ENCODE data around the gene ARHGAP24.
"Not testable (repeated sequence)": the region's sequence is repeated elsewhere in the genome, so short reads cannot be mapped to it uniquely, and the experiment has no call there.

ARHGAP24 gene

DNA sequence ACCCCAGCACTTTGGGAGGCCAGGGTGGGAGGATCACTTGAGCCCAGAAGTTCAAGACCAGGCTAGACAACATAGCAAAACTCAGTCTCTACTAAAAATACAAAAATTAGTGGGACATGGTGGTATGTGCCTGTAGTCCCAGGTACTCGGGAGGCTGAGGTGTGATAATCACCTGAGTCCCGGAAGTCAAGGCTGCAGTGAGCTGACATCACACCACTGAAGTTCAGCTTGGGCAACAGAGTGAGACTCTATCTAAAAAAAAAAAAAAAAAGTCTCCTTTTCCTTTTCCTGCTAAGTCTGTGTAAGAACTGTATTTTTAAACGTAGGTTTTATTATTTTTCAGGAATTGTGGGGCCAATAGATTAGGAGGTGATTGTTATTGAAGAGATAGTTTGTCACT lies 356.7 kb downstream of the ARHGAP24 start:
- ChIA-PET CTCF (no interaction called here), POLR2A (no interaction called here)
- TF ChIP-seq, protein P1, sequence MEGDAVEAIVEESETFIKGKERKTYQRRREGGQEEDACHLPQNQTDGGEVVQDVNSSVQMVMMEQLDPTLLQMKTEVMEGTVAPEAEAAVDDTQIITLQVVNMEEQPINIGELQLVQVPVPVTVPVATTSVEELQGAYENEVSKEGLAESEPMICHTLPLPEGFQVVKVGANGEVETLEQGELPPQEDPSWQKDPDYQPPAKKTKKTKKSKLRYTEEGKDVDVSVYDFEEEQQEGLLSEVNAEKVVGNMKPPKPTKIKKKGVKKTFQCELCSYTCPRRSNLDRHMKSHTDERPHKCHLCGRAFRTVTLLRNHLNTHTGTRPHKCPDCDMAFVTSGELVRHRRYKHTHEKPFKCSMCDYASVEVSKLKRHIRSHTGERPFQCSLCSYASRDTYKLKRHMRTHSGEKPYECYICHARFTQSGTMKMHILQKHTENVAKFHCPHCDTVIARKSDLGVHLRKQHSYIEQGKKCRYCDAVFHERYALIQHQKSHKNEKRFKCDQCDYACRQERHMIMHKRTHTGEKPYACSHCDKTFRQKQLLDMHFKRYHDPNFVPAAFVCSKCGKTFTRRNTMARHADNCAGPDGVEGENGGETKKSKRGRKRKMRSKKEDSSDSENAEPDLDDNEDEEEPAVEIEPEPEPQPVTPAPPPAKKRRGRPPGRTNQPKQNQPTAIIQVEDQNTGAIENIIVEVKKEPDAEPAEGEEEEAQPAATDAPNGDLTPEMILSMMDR (IDR thresholded peaks at IDR 0.05; ENCODE audit: insufficient read depth, low read length, missing control alignments): no peak
- DNase-seq (ENCODE audit: low read depth, low spot score): no peak
- no peak overlapping the region for H3K4me3 ChIP-seq (ENCODE audit: low read depth, low read length)

- TF ChIP-seq, protein P1 (IDR thresholded peaks at IDR 0.05; ENCODE audit: insufficient read depth, low read length, missing control alignments): no peak
- ChIA-PET CTCF (no interaction called here), POLR2A (no interaction called here)
- DNase-seq (ENCODE audit: low read depth, low spot score): no peak
- H3K4me3 ChIP-seq (ENCODE audit: low read depth, low read length): no peak overlapping the region
These were observed 358.4 kb downstream of the ARHGAP24 start for GRCh38 chr4:85833302-85833701.

DNA sequence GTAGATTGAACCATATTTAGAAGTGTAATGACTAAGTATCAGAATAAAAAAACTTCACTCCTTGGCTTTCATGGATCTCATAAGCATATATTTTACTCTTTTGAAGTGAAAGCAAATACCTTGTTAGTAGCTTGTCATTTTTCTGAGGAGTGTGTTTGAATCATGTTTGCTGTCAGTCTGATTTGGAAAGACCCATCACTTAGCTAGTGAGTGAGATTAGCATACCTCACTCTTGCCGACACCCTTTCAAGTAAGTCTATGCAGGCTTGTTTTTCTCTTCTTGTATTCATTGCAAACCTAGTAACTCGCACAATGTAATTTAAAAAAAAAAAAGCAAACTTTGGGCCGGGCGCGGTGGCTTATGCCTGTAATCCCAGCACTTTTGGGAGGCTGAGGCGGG lies 360.0 kb downstream of the ARHGAP24 start:
- CTCF ChIA-PET: interaction anchor here (0.5 kb wide), 1 partner anchor 345 kb away, joined by 3 read pairs; no protein-coding TSS in a partner anchor
- TF ChIP-seq, protein P1 (IDR thresholded peaks at IDR 0.05; ENCODE audit: insufficient read depth, low read length, missing control alignments): no peak
- H3K4me3 ChIP-seq (ENCODE audit: low read depth, low read length): no peak overlapping the region
- POLR2A ChIA-PET: no interaction called here
- no peak for DNase-seq (ENCODE audit: low read depth, low spot score)

DNA sequence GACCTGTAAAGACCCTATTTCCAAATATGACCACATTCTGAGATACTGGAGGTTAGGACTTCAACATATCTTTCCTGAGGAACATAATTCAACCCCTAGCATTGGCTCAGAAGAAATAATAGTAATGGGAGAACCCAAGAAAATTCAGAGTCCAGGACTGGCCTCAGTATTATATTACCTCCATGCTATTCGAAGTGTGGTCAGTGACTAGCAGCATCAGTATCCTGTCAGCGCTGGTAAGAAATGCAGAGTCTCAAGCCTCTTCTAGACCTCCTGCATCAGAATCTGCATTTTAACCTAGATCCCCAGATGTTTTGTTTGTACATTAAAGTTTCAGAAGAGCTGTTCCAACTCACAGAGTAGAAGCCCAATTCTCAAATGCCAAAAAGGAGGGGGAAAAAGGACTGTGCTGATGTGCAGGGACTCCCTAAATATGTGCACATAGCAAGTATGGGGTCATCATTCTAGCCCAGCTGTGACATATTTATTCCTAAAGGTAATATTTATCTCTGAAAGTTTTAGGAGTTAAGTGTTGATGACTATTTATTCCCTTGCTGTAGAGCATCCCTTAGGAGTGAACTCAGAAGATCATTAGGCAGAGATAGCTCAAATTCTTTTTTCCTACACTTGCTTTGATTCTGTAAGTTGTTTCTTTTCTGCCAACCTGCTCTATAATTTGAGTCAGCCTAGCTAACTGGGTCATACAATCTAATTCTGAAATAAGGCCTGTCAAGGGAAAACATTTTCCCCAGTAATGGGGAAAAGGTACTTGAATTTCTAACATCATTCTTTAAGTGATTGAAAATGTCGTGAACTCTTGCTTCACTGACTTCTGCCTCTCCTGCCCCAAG lies 361.9 kb downstream of the ARHGAP24 start:
- DNase-seq (ENCODE audit: low read depth, low spot score): no peak
- no peak overlapping the region for H3K4me3 ChIP-seq (ENCODE audit: low read depth, low read length)
- CTCF ChIA-PET: interaction anchor here (1.9 kb wide), 1 partner anchor 9 kb away, joined by 6 read pairs; no protein-coding TSS in a partner anchor

GRCh38 chr4:85837439-85837733 lies 362.4 kb downstream of the ARHGAP24 start:
- H3K4me3 ChIP-seq (ENCODE audit: low read depth, low read length): no peak overlapping the region
- ChIA-PET POLR2A (no interaction called here), CTCF (interaction anchor here (1.9 kb wide), 1 partner anchor 9 kb away, joined by 6 read pairs; no protein-coding TSS in a partner anchor)
- TF ChIP-seq, protein P1 (IDR thresholded peaks at IDR 0.05; ENCODE audit: insufficient read depth, low read length, missing control alignments): no peak
- no peak for DNase-seq (ENCODE audit: low read depth, low spot score)

More for the DNA sequence above, 361.9 kb downstream of the ARHGAP24 start:
- TF ChIP-seq, protein P1 (IDR thresholded peaks at IDR 0.05; ENCODE audit: insufficient read depth, low read length, missing control alignments): no peak
- POLR2A ChIA-PET: no interaction called here

GRCh38 chr4:85839981-85840451 lies 365.1 kb downstream of the ARHGAP24 start:
- POLR2A ChIA-PET; H3K4me3 ChIP-seq (ENCODE audit: low read depth, low read length); CTCF ChIA-PET; DNase-seq (ENCODE audit: low read depth, low spot score): not testable (repeated sequence)

DNA sequence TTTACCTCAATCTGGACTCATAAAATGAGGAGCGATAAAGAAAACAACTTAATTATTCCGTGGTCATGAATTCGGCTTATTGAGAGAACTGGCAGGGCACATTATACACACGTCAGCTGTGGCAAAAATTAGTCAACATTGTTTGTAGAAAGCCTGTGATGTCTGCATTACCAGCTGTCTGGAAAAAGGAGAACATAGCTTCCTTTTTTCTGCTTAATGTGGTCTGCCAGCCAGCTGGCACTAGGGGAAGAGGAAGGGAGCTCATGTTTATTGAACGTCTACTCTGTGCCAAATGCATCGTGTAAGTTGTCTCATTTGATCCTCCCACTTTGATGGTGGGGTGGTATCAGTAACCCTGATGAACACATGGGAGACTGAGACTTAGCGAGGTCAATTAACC lies 367.6 kb downstream of the ARHGAP24 start:
- TF ChIP-seq, protein P1 (IDR thresholded peaks at IDR 0.05; ENCODE audit: insufficient read depth, low read length, missing control alignments): no peak
- no peak for DNase-seq (ENCODE audit: low read depth, low spot score)
- no peak overlapping the region for H3K4me3 ChIP-seq (ENCODE audit: low read depth, low read length)
- ChIA-PET CTCF (no interaction called here), POLR2A (no interaction called here)

GRCh38 chr4:85853740-85854139 lies 378.8 kb downstream of the ARHGAP24 start:
- H3K4me3 ChIP-seq (ENCODE audit: low read depth, low read length); POLR2A ChIA-PET; DNase-seq (ENCODE audit: low read depth, low spot score); CTCF ChIA-PET: not testable (repeated sequence)

Data from AG04449 (cell line).